Adrenal gland (tissue), 12 donors: Measurements from ENCODE around the gene WDR86. TPM values are rescaled to one million over a fixed set of nuclear protein-coding genes. Genes with fewer than 3 reads are reported as not detected.
A peak's percentile ranks its signal among the peaks of the same experiment; 100 is the strongest.

Experiments used
- DNase-seq, 7 donors: peaks; one replicate each; pipeline ENCODE4 v3.0.0-alpha.2; 2019 to 2020
- H3K27ac ChIP-seq, 5 donors: fragments of 200-600 bp; sonication (generic) in 4 of 5; 1 replicate in 3 of 5; 2 replicates in 2 of 5; pipeline versions ENCODE4 v1.5.1 to v1.8.0; 2016 to 2020; ENCODE audit warnings: mild to moderate bottlenecking in 1 of 5
- H3K27me3 ChIP-seq: fragments of 200-600 bp; 2 replicates; pipeline ENCODE4 v1.8.0; 2021
- H3K36me3 ChIP-seq, 2 donors: fragments of 200-600 bp; replicated peaks in 1 of 2; 1 replicate in 1 of 2; 2 replicates in 1 of 2; pipeline versions ENCODE4 v1.5.1 to v1.8.0; 2018 to 2022
- H3K4me1 ChIP-seq, 2 donors: fragments of 200-600 bp; replicated peaks in 1 of 2; 1 replicate in 1 of 2; 2 replicates in 1 of 2; pipeline versions ENCODE4 v1.5.1 to v1.8.0; 2018 to 2021
- H3K4me3 ChIP-seq, 4 donors: fragments of 200-600 bp; sonication (generic) in 3 of 4; one replicate each; pipeline ENCODE4 v1.5.1; 2016 to 2018
- H3K9me3 ChIP-seq, 3 donors: fragments of 200-600 bp; sonication (generic) in 1 of 3; replicated peaks in 1 of 3; 1 replicate in 2 of 3; 2 replicates in 1 of 3; pipeline versions ENCODE4 v1.5.1 to v1.8.0; 2016 to 2021
- POLR2A ChIP-seq, 2 donors: fragments of 450-650 bp; IDR thresholded peaks; one replicate each; pipeline ENCODE4 v1.6.1; 2017; ENCODE audit warnings: antibody characterized with exemption in 2 of 2, mild to moderate bottlenecking in 2 of 2, moderate library complexity in 1 of 2
- WGBS, 4 donors: extraction: QIAGEN DNeasy Blood & Tissue Kit in 2 of 4; methylation state at CpG; one replicate each; pipeline versions ENCODE4 v1.1.5 to v1.1.7; 2013 to 2017; 5-methylcytosine and 5-hydroxymethylcytosine counted together
- intact Hi-C, 2 donors: fragments of 100-400 bp; cut with DNase I; formaldehyde crosslinking; loops; one replicate each; pipeline versions ENCODE4 v1.14.1 to v1.15.0; 2022 to 2023
- polyA plus RNA-seq, 3 donors: library from polyadenylated mRNA; stranded (reverse); fragments of 200-250 nt in 2 of 3; fragments of 350-450 nt in 1 of 3; fragmentation: Illumina TruSeq in 1 of 3; extraction: RNeasy Lipid Tissue Mini Kit (QIAGEN cat#74804) in 1 of 3; gene quantifications; one replicate each; pipeline ENCODE4 v1.2.3, GENCODE V29; 2013 to 2014
- total RNA-seq, 9 donors: library from RNA; depleted of rRNA in 4 of 9; stranded (reverse); fragments of >200 nt in 4 of 9; fragments of 120-200 nt in 1 of 9; fragmentation: NEBNext Ultra II Directional in 1 of 9; extraction: Animal tissue kit (Norgen Biotek cat#: 25700) in 1 of 9; gene quantifications; one replicate each; pipeline versions ENCODE4 v1.1.0 to v1.2.4, GENCODE V29; 2013 to 2023
- TF ChIP-seq, protein P1 (sequence below), 6 experiments: fragments of 450-650 bp in 4 of 6; fragments of 200-600 bp in 2 of 6; sonication (generic) in 1 of 6; IDR thresholded peaks; 1 replicate in 5 of 6; 2 replicates in 1 of 6; pipeline versions ENCODE4 v1.5.1 to v1.8.0; 2016 to 2021; ENCODE audit warnings: antibody characterized with exemption in 6 of 6, mild to moderate bottlenecking in 2 of 6, moderate library complexity in 1 of 6
- donor health status: healthy with polysubstance abuse.
- donor health status: Bipolar disorder and iron deficiency.
- donor health status: DM: yes; HTN: yes; CAD: no.
- donor health status: DM: no; HTN: no; CAD: no.
- donor health status: DM: no; HTN: no; CAD: no.
- donor health status: DM: yes; HTN: yes; CAD: no.

WDR86 gene
- total and polyA plus RNA-seq, 12 donors: 1.4 to 16.7 (median 5.5) TPM; not detected in 1

- intact Hi-C loops: loop anchor here (2.0 to 5.0 kb wide), 2 partner anchors 36 to 39 kb away; no protein-coding TSS in a partner anchor
- TF ChIP-seq, protein P1, sequence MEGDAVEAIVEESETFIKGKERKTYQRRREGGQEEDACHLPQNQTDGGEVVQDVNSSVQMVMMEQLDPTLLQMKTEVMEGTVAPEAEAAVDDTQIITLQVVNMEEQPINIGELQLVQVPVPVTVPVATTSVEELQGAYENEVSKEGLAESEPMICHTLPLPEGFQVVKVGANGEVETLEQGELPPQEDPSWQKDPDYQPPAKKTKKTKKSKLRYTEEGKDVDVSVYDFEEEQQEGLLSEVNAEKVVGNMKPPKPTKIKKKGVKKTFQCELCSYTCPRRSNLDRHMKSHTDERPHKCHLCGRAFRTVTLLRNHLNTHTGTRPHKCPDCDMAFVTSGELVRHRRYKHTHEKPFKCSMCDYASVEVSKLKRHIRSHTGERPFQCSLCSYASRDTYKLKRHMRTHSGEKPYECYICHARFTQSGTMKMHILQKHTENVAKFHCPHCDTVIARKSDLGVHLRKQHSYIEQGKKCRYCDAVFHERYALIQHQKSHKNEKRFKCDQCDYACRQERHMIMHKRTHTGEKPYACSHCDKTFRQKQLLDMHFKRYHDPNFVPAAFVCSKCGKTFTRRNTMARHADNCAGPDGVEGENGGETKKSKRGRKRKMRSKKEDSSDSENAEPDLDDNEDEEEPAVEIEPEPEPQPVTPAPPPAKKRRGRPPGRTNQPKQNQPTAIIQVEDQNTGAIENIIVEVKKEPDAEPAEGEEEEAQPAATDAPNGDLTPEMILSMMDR (IDR thresholded peaks at IDR 0.05): no peak
- no peak for TF ChIP-seq POLR2A (IDR thresholded peaks at IDR 0.05)
- no peak overlapping the region for H3K4me3 ChIP-seq
- H3K27me3 ChIP-seq: no peaks in the 10 kb centered on the region
- 49 to 63% (median 57%) methylated on average over 8 of the region's 8 CpGs for WGBS, 4 donors
- no peak for DNase-seq
- peaks cover 0 to 51% of the 10 kb centered on the region in 2 donors for H3K36me3 ChIP-seq
- no peaks in the 10 kb centered on the region for H3K9me3 ChIP-seq
- peaks cover 2 to 25% of the 10 kb centered on the region in 2 donors for H3K4me1 ChIP-seq
- peak overlapping the region in 3 of 5 donors; percentile 4 to 22 (median 4) for H3K27ac ChIP-seq
Observed at GRCh38 chr7:151351027-151351426, 58.8 kb downstream of the WDR86 start.

- peak overlapping the region; percentile 68 to 94 (median 93) for H3K27ac ChIP-seq
- peak in 4 of 7 donors; percentile 22 to 34 (median 32) for DNase-seq
- TF ChIP-seq, protein P1 (IDR thresholded peaks at IDR 0.05): no peak
- TF ChIP-seq POLR2A (IDR thresholded peaks at IDR 0.05): no peak
- H3K9me3 ChIP-seq: no peaks in the 10 kb centered on the region
- H3K27me3 ChIP-seq: no peaks in the 10 kb centered on the region
- H3K36me3 ChIP-seq: peaks cover 0 to 50% of the 10 kb centered on the region in 2 donors
- H3K4me3 ChIP-seq: peak overlapping the region in 1 of 4 donors; percentile 55
- intact Hi-C loops: no loop called here
- H3K4me1 ChIP-seq: peaks cover 2 to 27% of the 10 kb centered on the region in 2 donors
- WGBS, 4 donors: 22 to 36% (median 29%) methylated on average over 5 of the region's 5 CpGs
Observed at GRCh38 chr7:151349507-151349853, 60.4 kb downstream of the WDR86 start.

- Histone ChIP-seq H3K27ac (peak overlapping the region in 4 of 5 donors; percentile 84 to 94 (median 93)), H3K27me3 (no peaks in the 10 kb centered on the region), H3K36me3 (peaks cover 0 to 50% of the 10 kb centered on the region in 2 donors), H3K9me3 (no peaks in the 10 kb centered on the region), H3K4me3 (no peak overlapping the region), H3K4me1 (peaks cover 2 to 27% of the 10 kb centered on the region in 2 donors)
- WGBS, 4 donors: 65 to 77% (median 67%) methylated on average over 4 of the region's 4 CpGs
- intact Hi-C loops: no loop called here
- DNase-seq: no peak
- TF ChIP-seq, protein P1 (IDR thresholded peaks at IDR 0.05): no peak
- TF ChIP-seq POLR2A (IDR thresholded peaks at IDR 0.05): no peak
Observed at GRCh38 chr7:151348970-151349369, 60.9 kb downstream of the WDR86 start.

- intact Hi-C loops: no loop called here
- Histone ChIP-seq H3K36me3 (peaks cover 0 to 33% of the 10 kb centered on the region in 2 donors), H3K4me1 (peaks cover 11 to 42% of the 10 kb centered on the region in 2 donors), H3K9me3 (no peaks in the 10 kb centered on the region), H3K27me3 (no peaks in the 10 kb centered on the region), H3K4me3 (no peak overlapping the region), H3K27ac (no peak overlapping the region)
- DNase-seq: no peak
- TF ChIP-seq, protein P1 (IDR thresholded peaks at IDR 0.05): no peak
- TF ChIP-seq POLR2A (IDR thresholded peaks at IDR 0.05): no peak
- 94 to 98% (median 97%) methylated on average over 6 of the region's 6 CpGs for WGBS, 4 donors
Observed at GRCh38 chr7:151347200-151347599, 62.6 kb downstream of the WDR86 start.
